ENCODE data around the gene HHIPL1.

HHIPL1 gene

DNA sequence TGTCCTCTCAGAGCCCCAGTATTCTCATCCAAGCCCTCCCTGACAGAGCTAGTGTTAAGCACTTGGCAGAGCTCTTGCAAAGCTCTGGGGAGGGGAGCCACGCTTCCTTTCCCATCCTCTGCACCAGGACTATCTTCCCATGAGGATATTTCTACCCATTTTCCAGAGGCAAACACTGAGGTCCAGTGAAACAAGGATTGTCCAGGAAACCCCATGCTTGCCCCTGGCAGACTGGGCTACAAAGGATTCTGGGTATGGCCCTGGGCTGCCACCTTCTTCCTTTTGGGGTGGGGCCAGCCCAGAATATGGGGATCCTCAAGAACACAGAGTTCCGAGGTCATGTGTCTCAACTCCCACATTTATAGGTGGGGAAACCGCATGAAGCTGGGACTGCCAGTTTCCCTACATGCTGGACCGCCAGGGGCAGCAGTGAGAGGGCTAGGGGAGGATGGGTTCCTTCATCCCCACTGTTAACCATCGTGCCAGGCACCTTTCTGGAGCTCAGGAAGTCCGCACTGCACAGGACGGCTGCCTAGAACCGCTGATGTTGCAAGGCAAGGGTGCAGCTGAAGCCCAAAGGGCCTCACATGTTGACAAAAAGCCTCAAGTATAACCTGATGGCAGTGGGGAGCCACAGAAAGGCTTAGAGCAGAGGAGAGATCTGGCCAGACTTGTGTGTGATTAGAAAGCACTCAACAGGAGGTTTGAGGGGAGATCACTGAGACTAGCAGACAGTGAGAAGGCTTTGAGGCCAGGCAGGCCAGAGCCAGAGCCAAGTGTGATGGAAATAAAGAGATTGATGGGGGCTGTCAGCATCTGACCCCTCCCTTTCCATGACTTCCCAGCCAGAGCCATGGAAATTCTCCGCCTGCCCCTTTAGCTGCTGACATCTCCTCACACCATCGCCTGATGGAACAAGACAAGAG lies 35.4 kb upstream of the HHIPL1 start:
- in situ Hi-C loops (cut with MboI; ENCODE audit: low sequenced_read_pairs) = no loop called here

DNA sequence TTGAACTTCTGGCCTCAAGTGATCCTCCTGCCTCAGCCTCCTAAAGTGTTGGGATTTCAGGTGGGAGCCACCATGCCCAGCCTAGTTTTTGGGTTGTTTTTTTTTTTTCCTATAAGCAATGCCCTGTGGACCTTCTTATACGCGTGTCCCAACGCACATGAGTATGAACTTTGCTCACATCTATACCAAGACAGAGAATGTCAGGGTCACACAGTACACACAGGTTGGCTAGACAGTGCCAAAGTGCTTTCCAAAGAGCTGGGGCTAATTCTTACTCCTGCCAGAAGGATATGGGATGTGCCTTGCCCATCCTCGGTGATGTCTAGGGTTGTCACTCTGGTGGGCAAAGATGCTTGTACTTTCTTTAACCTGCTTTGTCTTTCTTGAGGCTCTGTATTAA lies 33.3 kb upstream of the HHIPL1 start:
- in situ Hi-C loops (cut with MboI; ENCODE audit: low sequenced_read_pairs) = no loop called here

DNA sequence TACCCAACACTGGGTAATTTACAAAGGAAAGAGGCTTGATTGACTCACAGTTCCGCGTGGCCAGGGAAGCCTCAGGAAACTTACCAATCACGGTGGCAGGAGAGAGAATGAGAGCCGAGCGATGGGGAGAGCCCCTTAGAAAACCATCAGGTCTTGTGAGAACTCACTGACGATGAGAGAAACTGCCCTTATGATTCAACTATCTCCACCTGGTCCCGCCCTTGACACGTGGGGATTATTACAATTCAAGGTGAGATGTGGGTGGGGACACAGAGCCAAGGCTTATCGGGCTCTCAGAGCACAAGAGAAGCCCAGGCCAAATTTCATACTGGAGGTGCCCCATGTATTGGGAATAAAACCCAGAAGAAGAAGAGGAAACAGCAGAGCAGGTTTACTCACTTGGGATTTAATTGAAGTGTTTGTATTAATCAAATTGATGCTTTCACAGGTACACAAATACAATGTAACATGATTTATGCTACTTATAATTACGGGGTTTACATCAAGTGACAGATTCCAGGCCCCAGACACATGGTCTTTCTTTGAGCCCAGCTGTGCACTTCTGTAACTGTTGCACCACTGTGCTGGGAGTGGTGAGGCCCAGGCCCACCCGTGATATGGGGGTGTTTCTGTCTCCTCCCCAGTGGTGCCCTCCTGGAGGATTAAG lies 32.7 kb upstream of the HHIPL1 start:
- in situ Hi-C loops (cut with MboI; ENCODE audit: low sequenced_read_pairs) = no loop called here

DNA sequence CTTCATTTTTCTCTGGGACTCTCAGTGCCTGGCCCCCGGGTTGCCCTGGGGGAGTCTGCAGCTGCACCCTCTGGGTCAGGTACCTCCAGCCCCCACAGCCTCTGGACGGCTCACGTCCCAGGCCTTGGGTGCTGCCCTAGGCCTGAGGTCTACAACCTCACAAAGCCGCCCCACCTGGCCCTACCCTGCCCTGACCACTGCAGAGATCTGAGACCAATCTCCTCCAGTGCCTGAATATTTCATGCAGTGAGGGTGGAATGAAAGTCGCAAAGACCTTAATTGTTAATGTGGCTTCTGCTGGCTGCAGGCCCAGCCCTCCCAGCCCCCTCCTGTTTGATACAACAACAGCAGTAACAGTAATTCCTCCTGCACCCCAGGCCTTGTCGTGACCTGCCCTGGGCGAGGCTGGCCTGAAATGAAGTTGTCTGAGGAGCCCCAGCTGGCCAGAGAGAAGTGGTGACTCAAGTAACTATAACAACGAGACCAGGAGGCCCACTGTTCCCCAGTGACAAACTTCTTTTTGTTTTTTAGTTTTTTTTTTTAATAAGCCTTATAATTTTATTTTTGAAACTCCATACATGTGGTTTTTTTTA lies 32.1 kb upstream of the HHIPL1 start:
- in situ Hi-C loops (cut with MboI; ENCODE audit: low sequenced_read_pairs) = no loop called here

DNA sequence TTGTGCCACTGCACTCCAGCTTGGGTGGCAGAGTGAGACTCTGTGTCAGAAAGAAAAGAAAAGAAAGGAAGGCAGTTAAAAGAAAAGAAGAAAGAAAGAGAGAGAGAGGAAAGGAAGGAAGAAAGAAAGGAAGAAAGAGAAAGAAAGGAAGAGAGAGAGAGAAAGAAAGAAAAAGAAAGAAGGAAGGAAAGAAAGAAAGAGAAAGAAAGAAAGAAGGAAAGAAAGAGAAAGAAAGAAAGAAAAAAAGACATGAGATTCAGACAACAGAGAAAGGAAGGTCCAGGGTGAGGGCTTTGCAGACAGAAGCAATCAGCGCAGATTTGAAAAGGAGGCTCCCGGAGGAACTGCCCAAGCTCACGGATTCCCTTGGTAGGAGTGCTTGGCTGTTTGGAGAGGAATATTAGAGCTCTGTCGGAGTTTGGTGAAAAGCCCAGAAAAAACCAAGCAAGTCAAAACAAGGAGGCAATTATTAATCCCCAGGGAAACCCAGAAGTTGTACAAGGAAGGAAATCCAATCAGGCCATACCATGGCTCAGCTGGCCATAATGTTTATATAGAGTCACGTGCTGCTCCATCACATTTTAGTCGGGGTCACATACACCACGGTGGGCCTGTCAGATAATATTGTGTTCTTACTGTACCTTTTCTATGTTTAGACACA lies 29.3 kb upstream of the HHIPL1 start:
- in situ Hi-C loops (cut with MboI; ENCODE audit: low sequenced_read_pairs) = no loop called here

DNA sequence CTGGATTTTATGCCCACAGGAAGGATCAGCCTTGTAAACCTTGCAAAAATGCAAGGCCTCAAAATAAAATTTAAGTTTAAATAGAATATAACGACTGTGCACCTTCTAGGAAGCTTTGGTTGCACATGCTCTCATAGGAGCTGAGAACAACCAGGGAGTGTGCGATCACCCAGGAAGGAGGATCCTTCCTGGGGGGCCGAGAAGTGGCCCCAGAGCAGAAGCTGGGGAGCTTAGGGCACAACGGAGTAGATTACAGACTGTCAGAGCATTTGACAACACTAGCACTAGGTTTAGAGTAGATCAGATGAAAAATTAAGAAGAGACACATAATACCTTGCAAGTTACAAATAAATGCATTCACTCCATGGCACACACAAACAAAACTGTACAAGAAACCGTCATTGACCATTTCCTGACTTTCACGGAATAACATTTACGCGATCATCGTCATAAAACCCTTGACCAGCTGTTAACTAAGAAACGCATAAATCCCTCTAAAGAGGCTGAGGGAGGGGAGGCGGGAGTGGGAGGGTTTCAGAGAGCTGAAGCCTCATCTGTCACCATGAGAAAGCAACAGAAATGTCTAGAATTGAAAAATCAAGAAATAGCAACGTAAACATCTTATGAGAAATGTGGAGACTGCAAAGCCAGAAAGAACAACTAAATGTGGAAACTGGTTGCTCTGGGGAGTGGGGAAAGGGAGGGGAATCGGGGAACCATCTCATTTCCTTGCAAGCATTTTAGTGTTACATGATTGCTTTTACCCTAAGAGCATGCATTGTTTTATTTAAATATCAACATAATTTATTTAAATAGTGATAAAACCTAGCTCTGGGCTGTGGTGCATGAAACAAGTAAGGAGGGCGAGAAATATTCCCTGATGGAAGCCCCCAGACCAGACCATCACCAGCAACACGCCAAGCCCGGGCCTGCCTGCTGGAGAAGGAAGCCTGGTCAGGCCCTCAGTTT lies 27.8 kb upstream of the HHIPL1 start:
- in situ Hi-C loops (cut with MboI; ENCODE audit: low sequenced_read_pairs) = no loop called here

DNA sequence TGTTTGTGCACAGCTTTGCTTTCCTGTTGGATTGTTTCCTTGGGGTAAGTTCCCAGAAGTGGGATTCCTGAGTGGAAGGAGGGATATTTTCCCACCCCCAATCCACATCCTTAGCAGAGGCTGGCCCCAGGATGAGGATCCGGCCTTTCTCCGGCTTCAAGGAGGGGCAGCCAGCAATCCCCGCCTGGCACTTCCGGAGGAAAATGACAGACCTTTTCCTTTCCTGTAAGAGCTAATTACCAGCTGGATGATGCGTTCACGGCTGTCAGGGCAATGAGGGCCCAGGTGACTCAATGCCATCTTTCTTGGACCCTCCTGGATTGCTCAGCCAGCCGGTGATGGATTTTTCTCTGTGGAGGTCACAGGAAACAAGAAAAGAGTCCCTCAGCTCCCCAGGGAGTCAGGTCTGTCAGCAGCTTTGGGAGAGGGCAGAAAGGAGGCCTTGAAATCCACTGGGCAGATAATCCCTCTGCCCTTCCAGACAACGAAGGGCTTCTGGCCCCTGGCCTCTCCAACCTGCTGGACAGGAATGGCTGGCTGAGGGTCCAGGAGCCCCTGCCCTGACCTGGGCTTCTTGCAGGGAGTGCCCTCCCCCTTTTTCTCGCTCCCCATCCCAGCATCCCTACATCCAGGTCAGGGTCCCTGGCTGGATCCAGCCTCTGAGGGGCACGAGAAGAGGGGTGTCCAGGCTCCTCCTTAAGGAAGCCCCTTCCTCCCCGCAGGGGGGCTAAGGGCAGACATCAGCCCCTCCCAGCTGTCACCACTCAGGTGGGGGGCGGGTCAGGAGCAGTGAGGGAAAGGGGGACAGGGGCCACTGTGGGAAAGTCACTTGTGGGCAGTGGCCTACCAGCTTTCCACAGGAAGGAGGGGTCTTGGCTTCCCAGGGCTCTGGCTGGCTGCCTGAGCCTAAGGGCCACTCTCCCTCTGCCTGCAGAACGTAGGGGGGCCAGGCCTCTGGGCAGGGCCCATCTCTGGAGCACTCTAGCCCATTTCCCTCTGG lies 24.8 kb upstream of the HHIPL1 start:
- in situ Hi-C loops (cut with MboI; ENCODE audit: low sequenced_read_pairs) = no loop called here

DNA sequence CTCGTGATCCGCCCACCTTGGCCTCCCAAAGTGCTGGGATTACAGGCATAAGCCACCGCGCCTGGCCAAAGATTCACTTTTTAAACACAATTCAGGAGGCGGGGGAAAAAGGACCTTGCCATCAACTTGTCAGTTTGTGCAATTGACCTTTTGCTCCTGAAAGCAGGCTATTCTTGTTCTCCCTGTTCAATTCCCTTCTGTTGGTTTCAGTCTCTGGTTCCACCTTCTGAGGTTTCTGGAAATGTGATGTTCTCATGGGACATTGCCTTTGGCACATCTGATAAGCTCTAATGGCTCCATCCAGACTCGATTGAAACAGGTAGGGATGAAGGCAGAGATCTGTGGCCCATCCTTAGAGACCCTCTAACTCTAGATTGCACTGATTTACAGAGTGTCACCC lies 23.0 kb upstream of the HHIPL1 start:
- in situ Hi-C loops (cut with MboI; ENCODE audit: low sequenced_read_pairs) = no loop called here

DNA sequence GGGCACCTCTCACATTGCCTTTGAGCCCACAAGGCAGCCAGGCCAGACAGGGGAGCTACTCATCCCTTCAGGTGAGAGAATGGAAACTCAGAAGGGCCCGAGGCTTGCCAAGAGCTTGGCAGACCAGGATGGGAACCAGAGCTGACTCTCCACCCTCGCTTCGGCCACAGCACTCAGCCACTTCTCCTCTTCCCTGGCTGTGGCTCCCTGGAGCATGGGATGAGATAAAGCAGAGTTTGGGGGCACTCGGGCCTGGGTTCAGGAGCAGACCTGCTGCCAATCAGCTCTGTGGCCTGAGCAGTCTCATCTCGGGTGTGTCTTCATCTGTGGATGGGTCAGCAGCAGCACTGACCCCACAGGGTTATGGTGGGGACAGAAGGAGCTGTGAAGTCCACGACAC lies 20.9 kb upstream of the HHIPL1 start:
- in situ Hi-C loops (cut with MboI; ENCODE audit: low sequenced_read_pairs) = no loop called here

DNA sequence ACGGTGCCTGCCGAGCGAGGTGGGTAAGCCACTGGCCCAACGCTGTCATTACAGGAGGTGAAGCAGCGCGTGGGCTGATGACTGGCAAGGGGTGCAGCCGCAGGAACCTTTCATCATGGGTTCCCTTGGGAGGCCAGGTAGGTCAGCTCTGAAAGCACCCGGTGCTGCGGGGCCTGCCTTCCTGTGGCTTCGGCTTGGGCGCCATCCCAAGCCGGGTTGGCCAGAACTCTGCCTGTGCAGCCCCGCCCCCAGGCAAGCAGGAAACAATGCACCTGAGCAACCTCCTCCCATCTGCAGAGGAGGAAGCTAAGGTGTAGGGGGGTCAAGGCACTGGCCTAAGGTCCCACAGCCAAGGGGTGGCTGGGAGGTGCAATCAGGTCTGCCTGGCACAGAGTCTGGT lies 20.0 kb upstream of the HHIPL1 start:
- in situ Hi-C loops (cut with MboI; ENCODE audit: low sequenced_read_pairs) = no loop called here

DNA sequence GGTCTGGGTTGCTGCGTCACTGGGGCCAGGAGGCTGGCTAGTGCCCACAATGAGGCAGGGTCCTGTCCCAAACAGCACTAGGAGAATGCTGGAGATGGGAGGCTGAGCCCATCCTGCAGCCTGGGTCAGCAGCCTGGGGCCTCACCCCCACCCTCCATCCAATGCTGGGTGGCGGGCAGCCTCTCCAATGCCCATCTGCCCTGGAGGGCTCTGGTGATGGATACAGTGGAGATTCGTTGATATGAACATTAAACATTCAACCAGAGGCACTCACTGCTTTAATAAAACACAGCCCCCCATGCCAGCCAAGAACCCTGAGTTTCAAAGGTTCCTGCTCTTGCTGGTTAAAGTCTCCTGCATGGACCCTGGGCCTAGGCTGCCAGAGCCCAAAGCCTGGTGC lies 19.5 kb upstream of the HHIPL1 start:
- in situ Hi-C loops (cut with MboI; ENCODE audit: low sequenced_read_pairs) = no loop called here

DNA sequence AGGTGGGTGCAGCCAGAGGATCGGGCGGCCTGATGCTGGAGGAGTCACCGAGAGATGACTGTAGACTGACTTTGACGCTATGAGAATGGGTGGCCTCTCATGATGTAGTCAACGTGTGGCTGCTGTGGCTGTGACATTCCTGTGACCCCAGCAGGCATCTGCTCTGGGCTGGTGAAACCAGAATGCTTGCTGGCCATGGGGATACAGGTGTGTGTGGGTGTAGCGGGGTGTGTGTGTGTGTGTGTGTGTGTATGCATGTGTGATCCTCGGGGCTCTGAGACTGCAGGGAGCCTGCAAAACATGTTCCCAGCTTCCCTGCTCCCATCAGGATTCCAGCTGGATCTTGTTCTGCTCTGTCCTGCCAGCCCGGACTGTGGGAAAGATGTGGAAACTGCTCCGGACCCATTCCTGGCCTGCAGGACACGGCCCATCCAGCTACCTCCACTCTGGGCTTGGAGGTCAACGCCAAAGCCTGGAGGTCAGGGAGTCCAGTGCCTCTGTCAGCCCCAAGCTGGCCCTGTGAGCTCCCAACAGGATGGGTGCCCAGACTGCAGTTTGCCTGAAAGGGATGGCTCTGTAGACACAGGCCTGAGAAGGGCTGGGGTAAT lies 18.8 kb upstream of the HHIPL1 start:
- in situ Hi-C loops (cut with MboI; ENCODE audit: low sequenced_read_pairs) = no loop called here

DNA sequence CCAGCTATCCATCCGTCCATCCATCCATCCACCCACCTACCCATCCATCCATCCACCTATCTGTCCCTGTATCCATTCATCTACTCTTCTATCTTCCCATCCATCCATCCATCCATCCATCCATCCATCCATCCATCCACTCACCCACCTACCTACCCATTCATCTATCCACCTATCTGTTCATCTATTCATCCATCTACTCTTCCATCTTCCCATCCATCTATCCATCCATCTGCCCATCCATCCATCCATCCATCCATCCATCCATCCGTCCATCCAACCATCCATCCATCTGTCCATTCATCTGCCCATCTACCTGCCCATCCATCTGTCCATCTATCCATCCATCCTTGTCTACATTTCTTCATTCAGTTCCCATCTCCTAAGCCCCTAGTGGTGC lies 17.8 kb upstream of the HHIPL1 start:
- in situ Hi-C loops (cut with MboI; ENCODE audit: low sequenced_read_pairs) = no loop called here

DNA sequence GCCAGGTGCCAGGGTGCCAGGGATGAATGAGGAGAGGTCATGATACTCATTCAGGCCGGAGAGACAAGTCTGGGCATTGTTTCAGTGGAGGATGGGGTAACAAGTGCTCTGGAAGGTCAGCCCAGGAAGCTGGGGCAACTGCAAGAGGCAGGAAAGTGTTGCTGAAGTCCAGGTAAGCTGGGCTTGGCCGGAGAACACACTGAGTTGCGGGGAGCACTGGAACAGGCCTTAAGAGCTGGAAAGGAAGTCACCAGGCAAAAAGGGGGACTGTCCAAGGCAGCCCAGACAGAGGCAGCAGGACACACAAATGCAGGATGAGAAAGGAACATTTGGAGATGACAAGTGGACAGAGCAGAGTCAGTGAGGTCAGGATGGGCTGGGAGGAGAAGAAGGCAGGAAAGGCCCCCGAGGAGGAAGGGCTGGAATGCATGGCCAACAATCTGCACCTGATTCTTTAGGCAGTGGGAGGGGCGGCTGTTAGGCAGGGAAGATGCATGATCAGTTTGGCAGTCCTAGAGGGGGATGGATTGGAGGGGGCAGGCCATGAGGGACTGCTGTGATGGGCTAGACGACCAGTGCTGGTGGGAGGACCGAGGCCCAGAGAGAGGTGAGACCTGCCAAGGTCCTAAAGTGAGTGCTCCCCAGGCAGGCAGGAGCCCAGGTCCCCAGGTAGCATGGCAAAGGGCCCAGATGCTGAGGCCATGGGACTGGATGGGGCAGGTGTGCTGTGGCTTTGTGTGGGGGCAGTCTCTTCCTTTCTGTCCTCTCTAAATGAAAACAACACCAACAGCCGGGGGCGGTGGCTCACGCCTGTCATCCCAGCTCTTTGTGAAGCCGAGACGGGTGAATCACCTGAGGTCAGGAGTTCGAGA lies 17.2 kb upstream of the HHIPL1 start:
- in situ Hi-C loops (cut with MboI; ENCODE audit: low sequenced_read_pairs) = no loop called here

DNA sequence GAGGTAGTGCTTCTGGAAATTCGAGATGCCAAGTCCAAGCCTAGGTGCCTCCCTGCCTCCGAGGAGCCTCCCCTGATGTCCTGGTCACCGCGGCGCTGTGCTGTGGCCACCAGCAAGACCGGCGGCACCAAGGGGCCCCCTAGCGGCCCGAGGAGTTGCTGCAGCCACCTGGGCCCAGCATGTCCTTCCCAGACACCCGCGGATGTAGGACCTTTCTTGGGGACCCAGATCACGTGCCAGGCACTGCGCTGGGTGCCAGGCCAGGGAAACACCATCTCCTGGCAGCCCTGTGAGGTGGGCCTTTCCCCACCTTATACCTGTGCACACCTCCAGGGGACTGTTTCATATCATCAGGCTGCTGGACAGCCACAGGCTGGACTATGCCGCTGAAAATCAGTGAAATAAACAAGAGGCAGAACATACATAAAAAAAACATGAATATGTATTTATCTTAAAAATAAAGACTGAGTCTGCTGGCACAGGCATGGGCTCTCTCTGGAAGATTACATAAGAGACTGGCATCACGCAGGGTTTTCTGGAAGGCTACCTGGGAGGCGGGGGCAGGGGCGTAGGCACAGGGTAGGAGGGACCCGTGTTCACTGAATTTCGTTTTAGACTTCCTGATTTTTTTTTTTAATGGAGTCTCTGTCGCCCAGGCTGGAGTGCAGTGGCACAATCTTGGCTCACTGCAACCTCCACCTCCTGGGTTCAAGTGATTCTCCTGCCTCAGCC lies 15.9 kb upstream of the HHIPL1 start:
- in situ Hi-C loops (cut with MboI; ENCODE audit: low sequenced_read_pairs) = no loop called here

DNA sequence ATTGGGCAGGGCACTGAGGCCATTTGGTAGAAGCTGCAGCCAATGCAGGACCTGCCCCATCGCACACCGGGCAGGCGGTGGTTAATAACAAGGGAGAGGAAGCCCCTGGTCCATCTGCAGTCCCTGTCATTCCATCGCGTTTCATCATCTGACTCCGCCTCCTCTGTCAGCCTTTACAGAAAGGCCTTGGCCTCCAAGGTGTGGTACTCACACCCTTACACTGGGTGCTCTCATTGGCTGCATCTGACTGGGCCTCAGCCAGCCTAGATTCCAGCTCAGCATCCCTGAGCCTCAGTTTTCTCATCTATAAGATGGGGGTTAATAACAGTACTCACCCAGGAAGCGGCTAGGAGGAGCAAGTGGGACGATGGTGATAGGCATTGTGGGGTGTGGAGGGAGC lies 14.7 kb upstream of the HHIPL1 start:
- in situ Hi-C loops (cut with MboI; ENCODE audit: low sequenced_read_pairs) = loop anchor here (10.0 kb wide), 1 partner anchor 105 kb away; no protein-coding TSS in a partner anchor

Data from HL-60/S4 (cell line).